Measurements from ENCODE around the gene NAT16. TPM values are rescaled to one million over a fixed set of nuclear protein-coding genes. Genes with fewer than 3 reads are reported as not detected.

Gene NAT16
- total RNA-seq, 1 experiment from 2014 or later: not detected

- H3K9ac ChIP-seq (ENCODE audit: low read length): no peak overlapping the region
- no peaks in the 10 kb centered on the region for H3K36me3 ChIP-seq (ENCODE audit: insufficient read depth, low read length)
- H3K4me1 ChIP-seq (ENCODE audit: low read length): peaks cover 7% of the 10 kb centered on the region
- H4K20me1 ChIP-seq (ENCODE audit: insufficient read depth, low read depth, low read length): no peaks in the 10 kb centered on the region
- no peak overlapping the region for H3K4me3 ChIP-seq (ENCODE audit: low read length)
- no peaks in the 10 kb centered on the region for H3K79me2 ChIP-seq (ENCODE audit: low read length)
- no peak overlapping the region for H3K27ac ChIP-seq (ENCODE audit: low read length)
- no peaks in the 10 kb centered on the region for H3K9me3 ChIP-seq (ENCODE audit: low read length)
- no peak for DNase-seq
- H3K27me3 ChIP-seq (ENCODE audit: low read length): no peaks in the 10 kb centered on the region
- H2AFZ ChIP-seq (ENCODE audit: low read length): no peak overlapping the region
- H3K4me2 ChIP-seq (ENCODE audit: low read depth, low read length, poor library complexity, severe bottlenecking): no peak overlapping the region
- no peaks in the 10 kb centered on the region for H3K9me2 ChIP-seq (replicated peaks; ENCODE audit: insufficient read depth, low read length)
Measured at GRCh38 chr7:101185258-101185839, 5.3 kb upstream of the NAT16 start.

- H3K9ac ChIP-seq (ENCODE audit: low read length): no peak overlapping the region
Measured at GRCh38 chr7:101179713-101180112, 380 bp downstream of the NAT16 start.

GRCh38 chr7:101179117-101179516 lies 976 bp downstream of the NAT16 start:
- DNase-seq: no peak
- H3K27me3 ChIP-seq (ENCODE audit: low read length): no peaks in the 10 kb centered on the region
- no peaks in the 10 kb centered on the region for H3K9me2 ChIP-seq (replicated peaks; ENCODE audit: insufficient read depth, low read length)
- H2AFZ ChIP-seq (ENCODE audit: low read length): no peak overlapping the region
- peaks cover 7% of the 10 kb centered on the region for H3K4me1 ChIP-seq (ENCODE audit: low read length)
- H3K36me3 ChIP-seq (ENCODE audit: insufficient read depth, low read length): no peaks in the 10 kb centered on the region
- H3K9ac ChIP-seq (ENCODE audit: low read length): no peak overlapping the region
- no peaks in the 10 kb centered on the region for H3K79me2 ChIP-seq (ENCODE audit: low read length)
- no peaks in the 10 kb centered on the region for H4K20me1 ChIP-seq (ENCODE audit: insufficient read depth, low read depth, low read length)
- no peak overlapping the region for H3K4me3 ChIP-seq (ENCODE audit: low read length)
- no peaks in the 10 kb centered on the region for H3K9me3 ChIP-seq (ENCODE audit: low read length)
- no peak overlapping the region for H3K4me2 ChIP-seq (ENCODE audit: low read depth, low read length, poor library complexity, severe bottlenecking)
- H3K27ac ChIP-seq (ENCODE audit: low read length): no peak overlapping the region

More at GRCh38 chr7:101179713-101180112, 380 bp downstream of the NAT16 start:
- H3K9me3 ChIP-seq (ENCODE audit: low read length): no peaks in the 10 kb centered on the region
- H3K27me3 ChIP-seq (ENCODE audit: low read length): no peaks in the 10 kb centered on the region
- H3K4me3 ChIP-seq (ENCODE audit: low read length): no peak overlapping the region
- DNase-seq: no peak
- no peaks in the 10 kb centered on the region for H3K9me2 ChIP-seq (replicated peaks; ENCODE audit: insufficient read depth, low read length)
- no peaks in the 10 kb centered on the region for H3K79me2 ChIP-seq (ENCODE audit: low read length)
- H4K20me1 ChIP-seq (ENCODE audit: insufficient read depth, low read depth, low read length): no peaks in the 10 kb centered on the region
- no peak overlapping the region for H2AFZ ChIP-seq (ENCODE audit: low read length)
- H3K4me2 ChIP-seq (ENCODE audit: low read depth, low read length, poor library complexity, severe bottlenecking): no peak overlapping the region
- no peaks in the 10 kb centered on the region for H3K36me3 ChIP-seq (ENCODE audit: insufficient read depth, low read length)
- no peak overlapping the region for H3K27ac ChIP-seq (ENCODE audit: low read length)
- H3K4me1 ChIP-seq (ENCODE audit: low read length): peaks cover 7% of the 10 kb centered on the region

- H3K9ac ChIP-seq (ENCODE audit: low read length): no peak overlapping the region
- H3K4me1 ChIP-seq (ENCODE audit: low read length): peaks cover 5% of the 10 kb centered on the region
- H3K36me3 ChIP-seq (ENCODE audit: insufficient read depth, low read length): no peaks in the 10 kb centered on the region
- H3K27me3 ChIP-seq (ENCODE audit: low read length): no peaks in the 10 kb centered on the region
- no peak overlapping the region for H3K4me3 ChIP-seq (ENCODE audit: low read length)
- DNase-seq: no peak
- H2AFZ ChIP-seq (ENCODE audit: low read length): no peak overlapping the region
- H3K79me2 ChIP-seq (ENCODE audit: low read length): no peaks in the 10 kb centered on the region
- no peaks in the 10 kb centered on the region for H4K20me1 ChIP-seq (ENCODE audit: insufficient read depth, low read depth, low read length)
- H3K9me2 ChIP-seq (replicated peaks; ENCODE audit: insufficient read depth, low read length): no peaks in the 10 kb centered on the region
- H3K9me3 ChIP-seq (ENCODE audit: low read length): no peaks in the 10 kb centered on the region
- H3K4me2 ChIP-seq (ENCODE audit: low read depth, low read length, poor library complexity, severe bottlenecking): no peak overlapping the region
- no peak overlapping the region for H3K27ac ChIP-seq (ENCODE audit: low read length)
Measured at GRCh38 chr7:101177644-101178043, 2.4 kb downstream of the NAT16 start.

- no peaks in the 10 kb centered on the region for H4K20me1 ChIP-seq (ENCODE audit: insufficient read depth, low read depth, low read length)
- H3K4me1 ChIP-seq (ENCODE audit: low read length): no peaks in the 10 kb centered on the region
- no peak for DNase-seq
Measured at GRCh38 chr7:101175664-101176063, 4.4 kb downstream of the NAT16 start.

GRCh38 chr7:101174322-101174854 lies 5.7 kb downstream of the NAT16 start:
- Histone ChIP-seq H3K27me3 (ENCODE audit: low read length) (no peaks in the 10 kb centered on the region), H2AFZ (ENCODE audit: low read length) (no peak overlapping the region), H3K9ac (ENCODE audit: low read length) (no peak overlapping the region), H3K4me3 (ENCODE audit: low read length) (no peak overlapping the region), H3K36me3 (ENCODE audit: insufficient read depth, low read length) (no peaks in the 10 kb centered on the region), H3K4me2 (ENCODE audit: low read depth, low read length, poor library complexity, severe bottlenecking) (no peak overlapping the region), H3K9me2 (replicated peaks; ENCODE audit: insufficient read depth, low read length) (no peaks in the 10 kb centered on the region), H3K79me2 (ENCODE audit: low read length) (no peaks in the 10 kb centered on the region), H3K9me3 (ENCODE audit: low read length) (no peaks in the 10 kb centered on the region), H4K20me1 (ENCODE audit: insufficient read depth, low read depth, low read length) (no peaks in the 10 kb centered on the region), H3K4me1 (ENCODE audit: low read length) (peaks cover 7% of the 10 kb centered on the region), H3K27ac (ENCODE audit: low read length) (no peak overlapping the region)
- no peak for DNase-seq

More at GRCh38 chr7:101175664-101176063, 4.4 kb downstream of the NAT16 start:
- Histone ChIP-seq H3K27ac (ENCODE audit: low read length) (no peak overlapping the region), H3K9me2 (replicated peaks; ENCODE audit: insufficient read depth, low read length) (no peaks in the 10 kb centered on the region), H3K27me3 (ENCODE audit: low read length) (no peaks in the 10 kb centered on the region), H3K4me2 (ENCODE audit: low read depth, low read length, poor library complexity, severe bottlenecking) (no peak overlapping the region), H3K36me3 (ENCODE audit: insufficient read depth, low read length) (no peaks in the 10 kb centered on the region), H3K4me3 (ENCODE audit: low read length) (no peak overlapping the region), H3K79me2 (ENCODE audit: low read length) (no peaks in the 10 kb centered on the region), H3K9ac (ENCODE audit: low read length) (no peak overlapping the region), H3K9me3 (ENCODE audit: low read length) (no peaks in the 10 kb centered on the region), H2AFZ (ENCODE audit: low read length) (no peak overlapping the region)

GRCh38 chr7:101173752-101174244 lies 6.3 kb downstream of the NAT16 start:
- DNase-seq: peak; percentile 73
- Histone ChIP-seq H3K9me3 (ENCODE audit: low read length) (no peaks in the 10 kb centered on the region), H3K27me3 (ENCODE audit: low read length) (no peaks in the 10 kb centered on the region), H3K27ac (ENCODE audit: low read length) (no peak overlapping the region), H3K79me2 (ENCODE audit: low read length) (no peaks in the 10 kb centered on the region), H3K36me3 (ENCODE audit: insufficient read depth, low read length) (no peaks in the 10 kb centered on the region), H3K9ac (ENCODE audit: low read length) (no peak overlapping the region), H3K9me2 (replicated peaks; ENCODE audit: insufficient read depth, low read length) (no peaks in the 10 kb centered on the region), H3K4me3 (ENCODE audit: low read length) (no peak overlapping the region), H3K4me2 (ENCODE audit: low read depth, low read length, poor library complexity, severe bottlenecking) (no peak overlapping the region), H3K4me1 (ENCODE audit: low read length) (peaks cover 9% of the 10 kb centered on the region), H2AFZ (ENCODE audit: low read length) (no peak overlapping the region), H4K20me1 (ENCODE audit: insufficient read depth, low read depth, low read length) (no peaks in the 10 kb centered on the region)

GRCh38 chr7:101172854-101173751 lies 7.0 kb downstream of the NAT16 start:
- Histone ChIP-seq H3K27me3 (ENCODE audit: low read length) (no peaks in the 10 kb centered on the region), H3K9ac (ENCODE audit: low read length) (no peak overlapping the region), H2AFZ (ENCODE audit: low read length) (no peak overlapping the region), H3K36me3 (ENCODE audit: insufficient read depth, low read length) (no peaks in the 10 kb centered on the region), H3K4me3 (ENCODE audit: low read length) (no peak overlapping the region), H3K4me2 (ENCODE audit: low read depth, low read length, poor library complexity, severe bottlenecking) (no peak overlapping the region), H3K79me2 (ENCODE audit: low read length) (no peaks in the 10 kb centered on the region), H3K27ac (ENCODE audit: low read length) (no peak overlapping the region), H4K20me1 (ENCODE audit: insufficient read depth, low read depth, low read length) (no peaks in the 10 kb centered on the region), H3K4me1 (ENCODE audit: low read length) (peaks cover 9% of the 10 kb centered on the region), H3K9me2 (replicated peaks; ENCODE audit: insufficient read depth, low read length) (no peaks in the 10 kb centered on the region), H3K9me3 (ENCODE audit: low read length) (no peaks in the 10 kb centered on the region)
- DNase-seq: no peak

Measured in Karpas-422 (cell line).